ENCODE data around the gene GLDN. TPM values are rescaled to one million over a fixed set of nuclear protein-coding genes. Genes with fewer than 3 reads are reported as not detected.
"Not testable (repeated sequence)": the region's sequence is repeated elsewhere in the genome, so short reads cannot be mapped to it uniquely, and the experiment has no call there.

The GLDN gene
- total RNA-seq, 1 donor from 2014 or later = not detected

GRCh38 chr15:51443282-51443914, 101.9 kb downstream of the GLDN start:
- no peak for DNase-seq (ENCODE audit: low read depth in 2 of 2)

- no peak for DNase-seq (ENCODE audit: low read depth in 2 of 2)
These were observed 102.7 kb downstream of the GLDN start for GRCh38 chr15:51444112-51444511.

- DNase-seq (ENCODE audit: low read depth in 2 of 2) = no peak
These were observed 103.4 kb downstream of the GLDN start for GRCh38 chr15:51444807-51445206.

- not testable (repeated sequence) for DNase-seq (ENCODE audit: low read depth in 2 of 2)
These were observed 104.7 kb downstream of the GLDN start for GRCh38 chr15:51446029-51446744.

- no peak for DNase-seq (ENCODE audit: low read depth in 2 of 2)
These were observed 106.6 kb downstream of the GLDN start for GRCh38 chr15:51447855-51448621.

- no peak for DNase-seq (ENCODE audit: low read depth in 2 of 2)
These were observed 107.4 kb downstream of the GLDN start for GRCh38 chr15:51448622-51449399.

GRCh38 chr15:51450001-51450400, 108.5 kb downstream of the GLDN start:
- no peak for DNase-seq (ENCODE audit: low read depth in 2 of 2)

Other genes with a start within 250 kb of the GLDN start
- 91.5 and 154 TPM in 2 replicates for gene TNFAIP8L3, start 246.7 kb upstream of the GLDN start, total RNA-seq
- gene CYP19A1, start 3.1 kb upstream of the GLDN start, total RNA-seq = not detected in 2 replicates

All from dermis microvascular lymphatic vessel endothelial cell (primary cell).